OCI-LY7 (cell line): ENCODE measurements around the gene BAX. TPM values are rescaled to one million over a fixed set of nuclear protein-coding genes. Genes with fewer than 3 reads are reported as not detected.

Experiments used
- BruUV-seq: library from RNA; stranded (reverse); fragments of 400-500 nt; replicated peaks from 2 replicates; lab custom pipeline; 2021; lab: Mats Ljungman, UMichigan
- CTCF ChIA-PET: fragments of 300-600 bp; sonication (Branson Sonifier 250); formaldehyde crosslinking; loops from one replicate; lab custom pipeline; 2022; ENCODE audit warnings: antibody characterized with exemption; ENCODE audit not compliant: unreplicated experiment; lab: Charles Lee
- POLR2A ChIA-PET: fragments of 300-600 bp; sonication (Branson Sonifier 250); formaldehyde crosslinking; loops from one replicate; lab custom pipeline; 2022; ENCODE audit warnings: antibody characterized with exemption; lab: Charles Lee
- DNase-seq: peaks from one replicate; pipeline ENCODE4 v3.0.0-alpha.2; 2015; ENCODE audit warnings: low spot score
- H2AFZ ChIP-seq: fragments of 200-600 bp; sonication (generic), shearing (Covaris generic); 2 replicates; pipeline ENCODE4 v1.6.1; 2014; ENCODE audit warnings: mild to moderate bottlenecking, antibody characterized with exemption, low read length, moderate library complexity
- H3K27ac ChIP-seq: fragments of 200-600 bp; sonication (generic); 2 replicates; pipeline ENCODE4 v1.5.1; 2014; ENCODE audit warnings: mixed run types, low read depth, mild to moderate bottlenecking, moderate library complexity, low read length, inconsistent platforms; ENCODE audit not compliant: poor library complexity, severe bottlenecking
- H3K36me3 ChIP-seq: fragments of 200-600 bp; sonication (generic); 2 replicates; pipeline ENCODE4 v1.6.1; 2014; ENCODE audit warnings: mild to moderate bottlenecking, antibody characterized with exemption, low read length, moderate library complexity, mixed read lengths; ENCODE audit not compliant: insufficient read depth
- H3K4me1 ChIP-seq: fragments of 200-600 bp; sonication (generic); 2 replicates; pipeline ENCODE4 v1.5.1; 2014; ENCODE audit warnings: mild to moderate bottlenecking, low read length; ENCODE audit not compliant: insufficient read depth, poor library complexity, severe bottlenecking
- H3K4me2 ChIP-seq: fragments of 200-600 bp; sonication (generic); 2 replicates; pipeline ENCODE4 v1.6.1; 2014; ENCODE audit warnings: mild to moderate bottlenecking, low read length
- H3K4me3 ChIP-seq: fragments of 200-600 bp; sonication (generic); 2 replicates; pipeline ENCODE4 v1.5.1; 2014; ENCODE audit warnings: mild to moderate bottlenecking, low read depth, low read length; ENCODE audit not compliant: poor library complexity, severe bottlenecking
- H3K79me2 ChIP-seq: fragments of 200-600 bp; sonication (generic); 2 replicates; pipeline ENCODE4 v1.6.1; 2016; ENCODE audit warnings: low read depth, mild to moderate bottlenecking, low read length, moderate library complexity, mixed read lengths; ENCODE audit not compliant: insufficient read depth
- H3K9me2 ChIP-seq: fragments of 200-600 bp; sonication (generic); 2 replicates; pipeline ENCODE4 v1.6.1; 2016; ENCODE audit warnings: mild to moderate bottlenecking, low read length, mixed read lengths; ENCODE audit not compliant: insufficient read depth
- H3K9me3 ChIP-seq: fragments of 200-600 bp; sonication (generic); 2 replicates; pipeline ENCODE4 v1.6.1; 2014; ENCODE audit warnings: mild to moderate bottlenecking, mixed run types, low read length, mixed read lengths
- H4K20me1 ChIP-seq: fragments of 200-600 bp; sonication (generic); 2 replicates; pipeline ENCODE4 v1.6.1; 2014; ENCODE audit warnings: mild to moderate bottlenecking, antibody characterized with exemption, low read length, moderate library complexity, mixed read lengths; ENCODE audit not compliant: insufficient read depth
- CTCF ChIP-seq: fragments of 200-600 bp; sonication (generic); conservative IDR thresholded peaks from 2 replicates; pipeline ENCODE4 v1.5.1; 2014; ENCODE audit warnings: mild to moderate bottlenecking, antibody characterized with exemption, low read length, moderate library complexity, mixed read lengths
- EZH2phosphoT487 ChIP-seq: fragments of 200-600 bp; sonication (generic); IDR thresholded peaks from 2 replicates; pipeline ENCODE4 v1.6.1; 2018; ENCODE audit warnings: low read depth, borderline replicate concordance, mild to moderate bottlenecking, mixed run types, antibody characterized with exemption, low read length, moderate library complexity, mixed read lengths
- intact Hi-C: fragments of 100-400 bp; cut with micrococcal nuclease; formaldehyde crosslinking; loops from one replicate; pipeline ENCODE4 v1.10.0; 2022; ENCODE audit not compliant: unreplicated experiment
- total RNA-seq, 2 experiments: library from RNA; depleted of rRNA in 1 of 2; stranded (reverse); fragments of >200 nt in 1 of 2; shearing (Covaris generic) in 1 of 2; gene quantifications; 2 replicates each; pipeline ENCODE4 v1.2.3, GENCODE V29; 2014 to 2022

Gene BAX
- total RNA-seq, 2 experiments from 2014 or later: 83.9 to 95.2 TPM

DNA sequence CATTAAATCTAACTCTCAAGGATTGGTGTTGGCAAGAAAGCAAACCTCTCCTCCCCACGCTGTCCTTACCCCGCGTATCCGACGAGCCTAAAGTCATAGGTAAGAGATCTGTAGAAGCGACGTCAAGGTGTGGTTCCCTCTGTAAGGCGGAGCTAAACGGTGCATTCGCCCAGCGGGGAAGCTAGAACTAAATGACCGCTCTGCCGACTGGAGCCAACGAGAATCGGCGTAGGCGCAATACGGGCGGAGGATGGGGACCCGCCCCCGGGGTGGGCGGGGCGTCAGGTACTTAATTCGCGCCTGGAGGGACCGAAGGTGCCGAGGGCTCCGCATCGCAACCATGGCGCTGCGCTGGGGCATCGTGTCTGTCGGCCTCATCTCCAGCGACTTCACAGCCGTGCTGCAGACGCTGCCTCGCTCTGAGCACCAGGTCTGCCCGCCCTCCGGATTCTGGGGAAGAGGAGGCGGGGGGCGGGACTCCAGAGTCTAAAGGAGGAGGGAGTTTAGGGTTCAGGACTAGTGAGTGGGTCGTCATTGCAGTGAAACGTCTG is 21.2 kb upstream of the BAX start, which contains the start of gene DHDH:
DHDH (plus strand) TSS at position 318 of the 551 bp plus-strand sequence; CDS start at position 341, 23 bp downstream.
- Histone ChIP-seq H3K9me2 (no peaks in the 10 kb centered on the region), H3K4me1 (peaks cover 15% of the 10 kb centered on the region), H3K4me2 (peak within 1 kb of the TSS; percentile 66), H3K36me3 (no peaks in the 10 kb centered on the region), H3K27ac (no peak within 1 kb of the TSS), H3K79me2 (no peaks in the 10 kb centered on the region), H3K4me3 (peak within 1 kb of the TSS; percentile 45), H2AFZ (peak within 1 kb of the TSS; percentile 51), H3K9me3 (no peaks in the 10 kb centered on the region), H4K20me1 (no peaks in the 10 kb centered on the region)
- intact Hi-C loops: no loop called here
- BruUV-seq: no TSS peak
- ChIA-PET CTCF (no interaction called here), POLR2A (interaction anchor here (0.9 to 1.5 kb wide), 2 partner anchors 55 to 60 kb away, joined by 3 read pairs; partner anchors contain the start of genes GYS1 and RUVBL2)
- no peak for TF ChIP-seq CTCF
- no peak for TF ChIP-seq EZH2phosphoT487
- peak; percentile 43 for DNase-seq

DNA sequence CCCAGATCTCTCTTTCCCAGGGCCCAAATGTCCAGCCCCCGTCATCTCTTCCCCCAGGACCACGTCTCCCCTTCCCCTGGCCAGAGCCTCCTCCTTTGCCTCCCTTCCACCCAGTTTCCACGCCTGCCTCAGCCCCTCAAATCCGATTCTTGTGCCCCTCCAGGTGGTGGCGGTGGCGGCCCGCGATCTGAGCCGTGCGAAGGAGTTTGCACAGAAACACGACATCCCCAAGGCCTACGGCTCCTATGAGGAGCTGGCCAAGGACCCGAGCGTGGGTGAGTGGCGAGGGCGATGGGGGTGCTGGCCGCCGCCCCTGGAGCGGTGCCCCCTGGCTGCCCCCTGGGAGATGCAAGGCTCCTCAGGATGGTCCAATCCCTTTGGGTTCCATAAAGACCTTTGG is 19.8 kb upstream of the BAX start:
- Histone ChIP-seq H2AFZ (no peak overlapping the region), H4K20me1 (no peaks in the 10 kb centered on the region), H3K4me2 (no peak overlapping the region), H3K4me1 (peaks cover 15% of the 10 kb centered on the region), H3K4me3 (no peak overlapping the region), H3K36me3 (no peaks in the 10 kb centered on the region), H3K27ac (no peak overlapping the region), H3K9me2 (no peaks in the 10 kb centered on the region), H3K9me3 (no peaks in the 10 kb centered on the region), H3K79me2 (no peaks in the 10 kb centered on the region)
- POLR2A ChIA-PET: interaction anchor here (0.5 kb wide), 1 partner anchor 25 kb away, joined by 5 read pairs; no protein-coding TSS in a partner anchor
- BruUV-seq: no TSS peak
- no peak for DNase-seq
- intact Hi-C loops: no loop called here
- TF ChIP-seq CTCF (peak; percentile 54), EZH2phosphoT487 (no peak)
- CTCF ChIA-PET: no interaction called here

DNA sequence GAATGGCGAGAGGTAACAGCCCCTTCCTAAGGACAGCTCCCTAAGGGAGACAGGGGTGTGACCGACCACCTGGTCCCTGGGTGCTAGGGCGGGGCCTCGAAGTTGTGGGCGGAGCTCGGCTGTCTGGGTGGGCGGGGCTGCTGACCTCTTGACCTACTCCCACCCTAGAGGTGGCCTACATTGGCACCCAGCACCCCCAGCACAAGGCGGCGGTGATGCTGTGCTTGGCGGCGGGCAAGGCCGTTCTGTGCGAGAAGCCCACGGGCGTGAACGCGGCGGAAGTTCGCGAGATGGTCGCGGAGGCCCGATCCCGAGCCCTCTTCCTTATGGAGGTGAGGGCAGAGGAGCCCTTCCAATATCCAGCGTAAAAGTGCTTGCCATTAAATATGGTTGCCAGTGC is 18.8 kb upstream of the BAX start:
- Histone ChIP-seq H3K9me2 (no peaks in the 10 kb centered on the region), H3K27ac (no peak overlapping the region), H2AFZ (no peak overlapping the region), H3K36me3 (no peaks in the 10 kb centered on the region), H3K4me3 (no peak overlapping the region), H3K9me3 (no peaks in the 10 kb centered on the region), H3K79me2 (no peaks in the 10 kb centered on the region), H3K4me2 (no peak overlapping the region), H3K4me1 (peaks cover 12% of the 10 kb centered on the region), H4K20me1 (no peaks in the 10 kb centered on the region)
- intact Hi-C loops: no loop called here
- ChIA-PET POLR2A (no interaction called here), CTCF (no interaction called here)
- TF ChIP-seq CTCF (no peak), EZH2phosphoT487 (no peak)
- no TSS peak for BruUV-seq
- DNase-seq: no peak
